HG03095 (cell line): Measurements from ENCODE around the gene MACROD2.
"Not testable (repeated sequence)": the region's sequence is repeated elsewhere in the genome, so short reads cannot be mapped to it uniquely, and the experiment has no call there.

ENCODE experiments used
- ATAC-seq: cut with Tn5 transposase; IDR thresholded peaks from one replicate; pipeline ENCODE4 v1.9.1; 2021; ENCODE audit warnings: moderate library complexity; ENCODE audit not compliant: unreplicated experiment

The MACROD2 gene

GRCh38 chr20:15928946-15929345, 1933.6 kb downstream of the MACROD2 start:
- ATAC-seq: no peak

- no peak for ATAC-seq
These were observed 1935.3 kb downstream of the MACROD2 start for GRCh38 chr20:15930311-15931305.

DNA sequence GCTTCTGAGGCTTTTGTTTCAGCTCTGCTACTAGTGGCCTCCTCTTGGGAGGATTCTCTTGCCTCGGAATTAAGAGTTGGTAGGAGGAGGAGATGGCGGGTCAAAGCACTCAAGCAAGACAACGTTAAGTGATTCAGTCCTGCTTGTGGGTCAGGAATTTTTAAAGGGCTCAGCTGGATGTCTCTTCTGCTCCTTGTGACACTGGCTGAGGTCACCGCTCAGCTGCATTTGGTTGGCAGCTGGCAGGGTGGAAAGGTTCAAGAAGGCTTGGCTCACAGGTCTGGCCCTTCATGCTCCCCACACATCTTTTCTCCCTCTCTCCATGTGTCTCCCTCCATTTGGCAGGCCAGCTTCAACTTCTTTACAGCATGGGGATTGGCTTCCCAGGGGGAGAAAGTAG, 1936.6 kb downstream of the MACROD2 start:
- no peak for ATAC-seq

- no peak for ATAC-seq
These were observed 1941.9 kb downstream of the MACROD2 start for GRCh38 chr20:15937179-15937578.

DNA sequence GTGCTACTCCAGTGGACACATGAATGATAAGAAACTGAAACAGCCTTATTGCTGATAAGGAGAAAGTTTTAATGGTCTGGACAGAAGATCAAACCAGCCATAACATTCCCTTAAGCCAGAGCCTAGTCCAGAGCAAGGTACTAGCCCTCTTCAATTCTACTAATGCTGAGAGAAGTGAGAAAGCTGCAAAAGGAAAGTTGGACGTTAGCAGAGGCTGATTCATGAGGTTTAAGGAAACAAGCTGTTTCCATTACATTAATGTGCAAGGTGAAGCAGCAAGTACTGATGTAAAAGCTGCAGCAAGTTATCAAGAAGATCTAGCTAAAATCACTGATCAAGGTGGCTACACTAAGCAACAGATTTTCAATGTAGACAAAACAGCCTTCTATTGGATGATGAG, 1943.5 kb downstream of the MACROD2 start:
- no peak for ATAC-seq

DNA sequence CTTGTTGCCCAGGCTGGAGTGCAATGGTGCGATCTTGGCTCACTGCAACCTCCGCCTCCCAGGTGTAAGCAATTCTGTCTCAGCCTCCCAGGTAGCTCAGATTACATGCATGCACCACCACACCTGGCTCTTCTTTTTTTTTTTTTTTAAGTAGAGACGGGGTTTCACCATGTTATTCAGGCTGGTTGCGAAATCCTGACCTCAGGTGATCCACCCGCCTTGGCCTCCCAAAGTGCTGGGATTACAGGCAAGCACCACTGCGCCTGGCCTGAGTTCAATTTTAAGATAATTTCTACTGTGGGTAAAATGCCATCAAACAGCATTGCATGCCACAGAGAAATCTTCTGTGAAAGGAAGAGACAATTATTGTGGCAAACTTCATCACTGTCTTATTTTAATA, 1944.8 kb downstream of the MACROD2 start:
- ATAC-seq: no peak

GRCh38 chr20:15942130-15942529, 1946.8 kb downstream of the MACROD2 start:
- ATAC-seq: no peak

GRCh38 chr20:15945289-15945688, 1950.0 kb downstream of the MACROD2 start:
- ATAC-seq: no peak

- ATAC-seq: no peak
These were observed 1954.1 kb downstream of the MACROD2 start for GRCh38 chr20:15949391-15949790.

DNA sequence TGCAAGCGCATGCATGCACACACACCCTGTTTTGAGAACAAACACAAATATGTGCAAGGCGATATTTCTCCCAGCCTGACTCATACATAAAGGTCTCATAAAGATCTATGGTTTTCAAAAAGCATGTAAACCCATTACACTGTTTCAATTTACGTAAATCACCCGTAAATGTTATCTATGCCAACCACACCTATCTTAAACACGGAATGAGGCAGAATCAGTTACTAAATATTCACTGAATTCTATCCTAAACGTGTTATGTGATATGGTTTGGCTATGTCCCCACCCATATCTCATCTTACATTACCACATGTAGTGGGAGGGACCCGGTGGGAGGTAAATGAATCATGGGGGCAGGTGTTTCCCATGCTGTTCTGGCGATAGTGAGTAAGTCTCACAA, 1956.3 kb downstream of the MACROD2 start:
- no peak for ATAC-seq

DNA sequence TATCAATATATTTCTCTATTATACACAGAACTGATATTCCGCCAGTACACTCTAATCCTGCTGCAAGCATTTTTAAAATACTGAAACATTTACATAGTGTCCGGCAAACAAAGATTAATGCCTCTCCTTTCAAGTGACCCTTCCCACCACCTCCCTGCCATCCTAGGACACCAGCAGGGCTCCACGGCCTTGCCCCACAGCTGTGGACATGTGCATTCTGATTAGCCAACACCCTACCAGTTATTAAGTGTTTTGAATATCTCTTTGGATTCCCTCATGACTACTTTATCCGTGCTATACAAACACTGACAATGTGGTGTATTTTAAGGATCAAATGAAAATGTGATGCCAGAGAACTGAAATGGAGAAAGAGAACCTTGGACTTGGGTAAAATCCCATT, 1962.8 kb downstream of the MACROD2 start:
- no peak for ATAC-seq

DNA sequence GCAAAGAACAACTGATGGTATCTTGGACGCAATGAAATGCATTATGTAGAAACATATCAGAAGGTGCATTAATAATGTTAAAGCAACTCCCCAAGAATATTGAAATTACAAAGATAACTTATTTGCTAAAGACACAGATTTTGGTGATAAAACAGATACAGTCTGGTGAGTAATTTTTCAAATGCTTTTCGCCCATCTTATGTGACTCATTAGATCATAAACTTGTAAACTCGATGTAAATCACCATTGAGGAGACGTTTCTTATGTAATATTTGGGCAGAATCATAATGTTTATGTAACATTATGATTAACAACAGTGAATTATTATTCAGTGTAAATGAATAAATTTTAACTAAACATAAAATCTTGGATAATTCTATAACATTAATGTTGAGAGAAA, 1969.8 kb downstream of the MACROD2 start:
- no peak for ATAC-seq

GRCh38 chr20:15967334-15967733, 1972.0 kb downstream of the MACROD2 start:
- no peak for ATAC-seq

GRCh38 chr20:15976047-15976736, 1980.9 kb downstream of the MACROD2 start:
- ATAC-seq: no peak

GRCh38 chr20:15977026-15977425, 1981.7 kb downstream of the MACROD2 start:
- ATAC-seq: no peak

DNA sequence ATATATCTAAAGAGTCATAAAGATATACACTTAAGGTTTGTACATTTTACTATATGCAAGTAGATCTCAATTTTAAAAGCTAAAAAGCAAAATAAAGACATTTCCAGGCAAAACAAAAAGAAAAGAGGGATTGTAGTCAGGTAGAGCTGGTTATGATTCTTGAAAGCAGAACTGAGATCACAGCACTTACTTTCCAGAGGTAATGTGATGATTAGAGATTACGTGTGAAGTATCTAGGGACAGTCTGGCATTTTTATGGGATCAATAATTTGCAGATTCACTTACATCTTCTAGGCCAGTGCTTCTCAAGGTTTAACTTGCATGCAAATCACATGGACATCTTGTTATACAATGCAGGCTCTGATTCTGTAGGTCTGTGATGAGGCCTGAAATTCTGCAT, 1982.4 kb downstream of the MACROD2 start:
- no peak for ATAC-seq

- not testable (repeated sequence) for ATAC-seq
These were observed 1990.4 kb downstream of the MACROD2 start for GRCh38 chr20:15985494-15986368.

GRCh38 chr20:15986690-15987089, 1991.4 kb downstream of the MACROD2 start:
- ATAC-seq: peak; percentile 92

GRCh38 chr20:15991279-15991678, 1996.0 kb downstream of the MACROD2 start:
- ATAC-seq: no peak

DNA sequence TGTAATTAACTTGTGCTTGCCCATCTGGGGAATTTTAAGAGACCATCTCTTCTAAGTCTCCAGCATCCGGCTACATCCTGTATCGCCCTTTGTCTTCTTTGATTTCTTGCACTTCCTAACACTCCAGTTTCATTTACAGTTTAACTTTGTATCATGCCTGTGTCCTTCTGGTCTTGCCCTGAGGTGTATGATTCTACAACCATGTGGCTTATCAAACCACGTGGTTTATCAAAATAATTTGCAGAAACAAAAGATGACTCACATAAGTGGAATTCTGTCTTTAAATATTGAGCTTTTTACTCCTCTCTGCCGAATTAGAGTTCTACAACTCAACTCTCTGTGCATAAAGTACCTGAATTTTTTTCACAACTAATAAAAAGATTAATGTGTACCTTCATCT, 1997.2 kb downstream of the MACROD2 start:
- no peak for ATAC-seq

GRCh38 chr20:16000112-16000511, 2004.8 kb downstream of the MACROD2 start:
- ATAC-seq: no peak
